NCI-H2107 (cell line): ENCODE data around the gene ZNF554.

Experiments
- DNase-seq: peaks from one replicate; lab custom pipeline; 2025; lab: John Stamatoyannopoulos, UW

The ZNF554 gene

GRCh38 chr19:2827840-2828489 is 8.3 kb downstream of the ZNF554 start:
- no peak for DNase-seq

- DNase-seq = no peak
These were observed 14.7 kb downstream of the ZNF554 start for GRCh38 chr19:2834294-2834871.

GRCh38 chr19:2837430-2837829 is 17.8 kb downstream of the ZNF554 start:
- no peak for DNase-seq

- no peak for DNase-seq
These were observed 21.4 kb downstream of the ZNF554 start, which contains the start of gene ZNF555 for GRCh38 chr19:2840794-2841791. Gene ZNF555, plus strand, starts transcription at chr19:2841475. Its CDS starts 98 bp downstream, at chr19:2841573.

GRCh38 chr19:2841855-2842574 is 22.3 kb downstream of the ZNF554 start:
- DNase-seq = no peak

- no peak for DNase-seq
These were observed 25.4 kb downstream of the ZNF554 start for GRCh38 chr19:2845107-2845506.

- DNase-seq = no peak
These were observed 26.7 kb downstream of the ZNF554 start for GRCh38 chr19:2846180-2846894.

GRCh38 chr19:2847507-2847906 is 27.8 kb downstream of the ZNF554 start:
- DNase-seq = no peak

GRCh38 chr19:2848616-2849015 is 28.9 kb downstream of the ZNF554 start:
- DNase-seq = no peak

GRCh38 chr19:2850256-2850925 is 30.7 kb downstream of the ZNF554 start:
- DNase-seq = no peak

GRCh38 chr19:2852598-2852997 is 32.9 kb downstream of the ZNF554 start:
- no peak for DNase-seq

- no peak for DNase-seq
These were observed 33.4 kb downstream of the ZNF554 start for GRCh38 chr19:2853015-2853606.

- DNase-seq = no peak
These were observed 35.2 kb downstream of the ZNF554 start for GRCh38 chr19:2854849-2855248.

GRCh38 chr19:2856457-2857050 is 36.9 kb downstream of the ZNF554 start:
- no peak for DNase-seq

- DNase-seq = no peak
These were observed 39.2 kb downstream of the ZNF554 start for GRCh38 chr19:2858864-2859263.

- no peak for DNase-seq
These were observed 44.1 kb downstream of the ZNF554 start for GRCh38 chr19:2863816-2864215.

GRCh38 chr19:2865334-2866100 is 45.8 kb downstream of the ZNF554 start:
- no peak for DNase-seq

GRCh38 chr19:2866495-2867024 is 46.9 kb downstream of the ZNF554 start:
- no peak for DNase-seq
